K562 (cell line): Measurements from ENCODE around the gene UBR3. TPM values are rescaled to one million over a fixed set of nuclear protein-coding genes. Genes with fewer than 3 reads are reported as not detected.

Experiments
- ATAC-seq: fragments of 200-7000 bp; cut with Tn5 transposase; 3 replicates; pipeline ENCODE4 v1.9.1; 2020; ENCODE audit warnings: moderate library complexity
- BruUV-seq: library from RNA; stranded (reverse); fragments of 400-500 nt; replicated peaks from 2 replicates; lab custom pipeline; 2021; lab: Mats Ljungman, UMichigan
- CTCF ChIA-PET: fragments of 300-600 bp; formaldehyde crosslinking; extraction: SDS; loops from one replicate; lab custom pipeline; 2021; ENCODE audit warnings: low intra/inter-chr PET ratio; lab: Yijun Ruan, JAX
- POLR2A ChIA-PET: fragments of 300-600, 350-650 bp; sonication (Branson Sonifier 250); formaldehyde crosslinking; extraction: SDS; loops from one replicate; lab custom pipeline; 2021; ENCODE audit warnings: antibody characterized with exemption, inconsistent platforms; lab: Yijun Ruan, JAX
- DNase-seq, 4 experiments: peaks; one replicate each; pipeline versions ENCODE4 v3.0.0 to v3.0.0-alpha.2; 2011 to 2018; ENCODE audit warnings: low spot score in 3 of 4, mixed read lengths in 3 of 4; ENCODE audit errors: extremely low read depth in 1 of 4
- FAIRE-seq: peaks from 2 replicates; lab custom pipeline; 2011; peaks lifted over from hg19 to GRCh38; lab: Jason Lieb, UNC
- H2AFZ ChIP-seq: 2 replicates; pipeline ENCODE4 v1.6.0; 2011; ENCODE audit warnings: low read depth, low read length, control low read depth, inconsistent platforms
- H3K27ac ChIP-seq: fragments of 200-600 bp; 3 replicates; pipeline ENCODE4 v1.8.0; 2011; ENCODE audit warnings: low read depth, mild to moderate bottlenecking, control low read depth, inconsistent platforms, low read length, moderate library complexity, mixed read lengths; ENCODE audit errors: extremely low read depth
- H3K27me3 ChIP-seq, 2 experiments: fragments of 300-600 bp in 1 of 2; 2 replicates in 1 of 2; 3 replicates in 1 of 2; pipeline versions ENCODE4 v1.6.0 to v1.8.0; 2011; ENCODE audit warnings: inconsistent platforms in 2 of 2, low read length in 2 of 2, mild to moderate bottlenecking in 1 of 2, mixed read lengths in 1 of 2, moderate library complexity in 1 of 2; ENCODE audit not compliant: control insufficient read depth in 2 of 2, insufficient read depth in 2 of 2
- H3K36me3 ChIP-seq: fragments of 300-600 bp; 3 replicates; pipeline ENCODE4 v1.8.0; 2011; ENCODE audit warnings: mild to moderate bottlenecking, low read length, inconsistent platforms; ENCODE audit not compliant: control insufficient read depth, insufficient read depth
- H3K4me1 ChIP-seq, 2 experiments: fragments of 200-600 bp in 1 of 2; replicated peaks in 1 of 2; 2 replicates in 1 of 2; 3 replicates in 1 of 2; pipeline versions ENCODE4 v1.5.1 to v1.8.0; 2011; ENCODE audit warnings: inconsistent platforms in 2 of 2, low read length in 2 of 2, mild to moderate bottlenecking in 1 of 2, mixed read lengths in 1 of 2, moderate library complexity in 1 of 2; ENCODE audit not compliant: control insufficient read depth in 2 of 2, insufficient read depth in 2 of 2
- H3K4me2 ChIP-seq: 2 replicates; pipeline ENCODE4 v1.6.1; 2011; ENCODE audit warnings: low read length, control low read depth, inconsistent platforms, mixed read lengths; ENCODE audit not compliant: insufficient read depth
- H3K4me3 ChIP-seq: fragments of 200-600 bp; sonication (generic), shearing (Covaris generic); 2 replicates; pipeline ENCODE4 v1.5.1; 2016; ENCODE audit warnings: control low read depth, inconsistent platforms
- H3K79me2 ChIP-seq: fragments of 200-600 bp; 3 replicates; pipeline ENCODE4 v1.8.0; 2011; ENCODE audit warnings: low read length, inconsistent platforms; ENCODE audit not compliant: control insufficient read depth, insufficient read depth
- H3K9ac ChIP-seq, 2 experiments: 2 replicates each; pipeline versions ENCODE4 v1.6.0 to v1.6.1; 2011; ENCODE audit warnings: low read depth in 2 of 2, low read length in 2 of 2, control low read depth in 1 of 2, inconsistent platforms in 1 of 2, mild to moderate bottlenecking in 1 of 2, mixed read lengths in 1 of 2; ENCODE audit not compliant: insufficient read depth in 1 of 2
- H3K9me1 ChIP-seq: one replicate; pipeline ENCODE4 v1.6.0; 2011; ENCODE audit warnings: inconsistent platforms, mild to moderate bottlenecking, low read length, moderate library complexity; ENCODE audit not compliant: control insufficient read depth, insufficient read depth
- H3K9me3 ChIP-seq: replicated peaks from 2 replicates; pipeline ENCODE4 v1.5.1; 2011; ENCODE audit warnings: low read depth, low read length, inconsistent platforms; ENCODE audit not compliant: control insufficient read depth, insufficient read depth
- H4K20me1 ChIP-seq: replicated peaks from 2 replicates; pipeline ENCODE4 v1.6.1; 2011; ENCODE audit warnings: low read length, inconsistent platforms, mixed read lengths; ENCODE audit not compliant: control insufficient read depth, insufficient read depth
- CBX3 ChIP-seq, 2 experiments: IDR thresholded peaks; 1 replicate in 1 of 2; 2 replicates in 1 of 2; pipeline ENCODE4 v1.6.1; 2012; ENCODE audit warnings: inconsistent platforms in 2 of 2, low read length in 2 of 2, borderline replicate concordance in 1 of 2, control low read depth in 1 of 2
- RBM17 ChIP-seq: fragments of 200-400 bp; formaldehyde crosslinking; IDR thresholded peaks from 2 replicates; pipeline ENCODE4 v1.6.1; 2017; ENCODE audit warnings: low read depth, mild to moderate bottlenecking, low read length, borderline replicate concordance
- ZEB2 ChIP-seq: fragments of 450-650 bp; IDR thresholded peaks from 2 replicates; pipeline ENCODE4 v1.6.1; 2016
- WGBS: fragments of 100-300 bp; shearing (Covaris generic); methylation state at CpG from one replicate; pipeline ENCODE4 v1.1.6; 2016; ENCODE audit warnings: low coverage, mixed read lengths; ENCODE audit not compliant: insufficient coverage; ENCODE audit errors: missing lambda C conversion rate; 5-methylcytosine and 5-hydroxymethylcytosine counted together
- in situ Hi-C: fragments of 300-500 bp; cut with MboI; formaldehyde crosslinking; loops from 4 replicates; pipeline ENCODE4 v1.15.0; 2018; ENCODE audit warnings: inconsistent platforms, mixed read lengths
- intact Hi-C: fragments of 100-400 bp; cut with micrococcal nuclease; formaldehyde crosslinking; loops from 2 replicates; pipeline ENCODE4 v1.14.2; 2022
- polyA plus RNA-seq, 8 experiments: library from polyadenylated mRNA; depleted of rRNA in 4 of 8; stranded (reverse) in 5 of 8; unstranded in 3 of 8; fragments of >200 nt; fragmentation: Nextera tagmentation in 2 of 8; fragmentation: Illumina TruSeq in 1 of 8; extraction: Ambion mirVana in 2 of 8; extraction: Trizol in 1 of 8; gene quantifications; 2 replicates each; pipeline versions ENCODE4 v1.2.1 to v1.2.3, GENCODE V29; 2011 to 2014; ENCODE audit warnings: inconsistent platforms in 1 of 8, missing spikeins in 1 of 8
- total RNA-seq, 7 experiments: library from RNA; depleted of rRNA in 6 of 7; stranded (reverse); fragments of >200 nt in 6 of 7; fragmentation: Illumina TruSeq in 2 of 7; extraction: Trizol in 2 of 7; gene quantifications; 2 replicates each; pipeline versions ENCODE4 v1.2.1 to v1.2.3, GENCODE V29; 2011 to 2021; ENCODE audit warnings: low replicate concordance in 1 of 7

Gene UBR3
- total and polyA plus RNA-seq, 9 of the 15 experiments (the other 6 are each of a cell fraction or from before 2014, with no cell fraction given): 14.4 to 63.5 (median 40.4) TPM

DNA sequence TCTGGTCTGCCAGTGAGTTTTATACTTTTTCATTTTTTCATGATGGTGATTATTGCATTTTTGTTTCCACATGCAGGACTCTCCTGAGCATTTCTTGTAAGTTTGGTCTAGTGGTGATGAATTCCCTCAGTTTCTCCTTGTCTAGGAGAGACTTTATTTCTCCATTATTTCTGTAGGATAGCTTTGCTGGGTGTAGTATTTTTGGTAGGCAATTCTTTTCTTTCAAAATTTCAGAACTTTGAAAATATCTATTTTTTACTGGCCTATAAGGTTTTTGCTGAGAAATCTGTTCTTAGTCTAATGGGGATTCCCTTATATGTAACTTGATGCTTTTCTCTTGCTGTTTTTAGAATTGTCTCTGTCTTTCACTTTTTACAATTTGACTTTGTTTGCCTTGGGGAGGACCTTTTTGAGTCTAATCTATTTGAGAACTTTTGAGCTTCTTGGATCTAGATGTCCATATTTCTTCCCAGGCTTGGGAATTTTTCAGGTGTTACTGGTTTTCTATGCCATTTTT is 149.1 kb downstream of the UBR3 start:
- Histone ChIP-seq H3K27ac (no peak overlapping the region), H3K36me3 (peaks cover 22% of the 10 kb centered on the region; the same call in 2 of the 3 replicates), H2AFZ (no peak overlapping the region), H3K4me1 (peaks cover 4 to 17% of the 10 kb centered on the region in 2 experiments; a peak in 3 of 5 replicates), H4K20me1 (no peaks in the 10 kb centered on the region), H3K27me3 (no peaks in the 10 kb centered on the region), H3K4me3 (no peak overlapping the region), H3K4me2 (no peak overlapping the region), H3K9ac (no peak overlapping the region), H3K9me1 (no peaks in the 10 kb centered on the region), H3K9me3 (no peaks in the 10 kb centered on the region; the same call in 1 of the 2 replicates), H3K79me2 (peaks cover 22% of the 10 kb centered on the region; the same call in 2 of the 3 replicates)
- in situ Hi-C loops (no loop called here), intact Hi-C loops (no loop called here)
- DNase-seq (no peak), FAIRE-seq (no peak), ATAC-seq (no peak)
- POLR2A ChIA-PET: no interaction called here
- CTCF ChIA-PET: no interaction called here
- BruUV-seq: no TSS peak
- TF ChIP-seq CBX3 (IDR thresholded peaks at IDR 0.05; ENCODE audit: borderline replicate concordance in 1 of 2, low read length in 2 of 2): peak in 1 of 2 experiments; percentile 74; a peak in 1 of 3 replicates
- no peak for TF ChIP-seq ZEB2

DNA sequence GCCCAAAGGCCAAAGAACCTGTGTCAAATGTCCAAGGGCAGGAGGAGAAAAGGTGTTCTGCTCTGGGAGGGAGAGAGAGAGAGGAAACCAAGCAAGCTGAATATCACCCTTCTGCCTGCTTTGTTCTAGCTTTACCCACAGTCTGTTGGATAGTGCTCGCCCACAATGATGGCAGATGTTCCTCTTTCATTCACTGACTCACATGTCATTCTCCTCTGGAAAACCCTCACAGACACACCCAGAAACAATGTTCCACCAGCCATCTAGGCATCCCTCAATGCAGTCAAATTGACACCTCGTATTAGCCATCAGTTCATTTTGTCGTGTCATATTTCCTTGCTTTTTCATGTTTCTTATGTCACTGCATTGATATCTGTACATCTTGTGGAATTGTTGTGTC is 150.3 kb downstream of the UBR3 start:
- H3K36me3 ChIP-seq: peaks cover 23% of the 10 kb centered on the region; the same call in 2 of the 3 replicates
- no peak overlapping the region for H3K9ac ChIP-seq
- ATAC-seq: no peak
- WGBS: 59% methylated on average over 3 of the region's 3 CpGs
- H3K27me3 ChIP-seq: no peaks in the 10 kb centered on the region
- H3K9me1 ChIP-seq: no peaks in the 10 kb centered on the region
- BruUV-seq: no TSS peak
- ChIA-PET CTCF (no interaction called here), POLR2A (interaction anchor here (0.8 kb wide), 1 partner anchor 1092 kb away, joined by 5 read pairs; no protein-coding TSS in a partner anchor)
- no peak overlapping the region for H3K4me2 ChIP-seq
- no peaks in the 10 kb centered on the region; the same call in 1 of the 2 replicates for H3K9me3 ChIP-seq
- in situ Hi-C loops (no loop called here), intact Hi-C loops (no loop called here)
- no peaks in the 10 kb centered on the region for H4K20me1 ChIP-seq
- no peak overlapping the region for H3K4me3 ChIP-seq
- H3K27ac ChIP-seq: no peak overlapping the region
- DNase-seq: no peak
- H3K4me1 ChIP-seq: peaks cover 4 to 17% of the 10 kb centered on the region in 2 experiments; a peak in 3 of 5 replicates
- no peak for FAIRE-seq
- peaks cover 22% of the 10 kb centered on the region; the same call in 2 of the 3 replicates for H3K79me2 ChIP-seq
- H2AFZ ChIP-seq: no peak overlapping the region
- TF ChIP-seq RBM17: no peak
